ENCODE results near the gene LPIN2.

DNA sequence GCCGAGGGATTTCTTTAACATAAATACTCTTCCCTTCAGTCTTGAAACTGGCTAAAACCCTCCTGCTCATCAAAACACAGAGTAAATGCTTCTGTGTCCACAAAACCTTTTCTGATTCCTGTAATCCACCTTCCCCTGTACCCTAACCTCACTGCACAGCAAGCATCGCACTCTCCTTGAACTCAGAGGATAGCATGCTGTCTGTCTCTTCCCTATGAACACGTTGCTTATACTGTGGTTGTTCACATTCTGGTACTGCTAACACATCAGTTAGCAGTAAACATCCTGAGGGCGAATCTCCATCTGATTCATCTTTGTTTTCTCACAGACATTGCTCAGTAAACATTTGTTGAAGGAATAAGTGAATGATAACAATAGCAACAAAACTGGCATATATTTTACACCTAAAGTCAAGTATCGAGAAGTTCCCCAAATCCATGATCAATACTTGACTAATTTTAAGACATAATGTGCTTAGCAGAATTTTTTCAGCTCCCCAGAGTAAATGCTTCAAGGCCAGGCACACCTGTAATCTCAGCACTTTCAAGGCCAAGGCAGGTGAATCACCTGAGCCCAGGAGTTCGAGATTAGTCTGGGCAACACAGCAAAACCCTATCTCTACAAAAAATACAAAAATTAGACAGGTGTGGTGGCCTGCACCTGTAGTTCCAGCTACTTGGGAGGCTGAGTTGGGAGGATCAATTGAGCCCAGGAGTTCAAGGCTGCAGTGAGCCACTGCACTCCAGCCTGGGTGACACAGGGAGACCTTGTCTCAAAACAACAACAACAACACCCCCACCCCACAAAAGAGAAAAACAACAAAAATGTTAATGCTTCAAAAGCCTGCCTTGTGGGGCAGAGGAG lies 45.6 kb upstream of the LPIN2 start:
- TF ChIP-seq, protein P1, sequence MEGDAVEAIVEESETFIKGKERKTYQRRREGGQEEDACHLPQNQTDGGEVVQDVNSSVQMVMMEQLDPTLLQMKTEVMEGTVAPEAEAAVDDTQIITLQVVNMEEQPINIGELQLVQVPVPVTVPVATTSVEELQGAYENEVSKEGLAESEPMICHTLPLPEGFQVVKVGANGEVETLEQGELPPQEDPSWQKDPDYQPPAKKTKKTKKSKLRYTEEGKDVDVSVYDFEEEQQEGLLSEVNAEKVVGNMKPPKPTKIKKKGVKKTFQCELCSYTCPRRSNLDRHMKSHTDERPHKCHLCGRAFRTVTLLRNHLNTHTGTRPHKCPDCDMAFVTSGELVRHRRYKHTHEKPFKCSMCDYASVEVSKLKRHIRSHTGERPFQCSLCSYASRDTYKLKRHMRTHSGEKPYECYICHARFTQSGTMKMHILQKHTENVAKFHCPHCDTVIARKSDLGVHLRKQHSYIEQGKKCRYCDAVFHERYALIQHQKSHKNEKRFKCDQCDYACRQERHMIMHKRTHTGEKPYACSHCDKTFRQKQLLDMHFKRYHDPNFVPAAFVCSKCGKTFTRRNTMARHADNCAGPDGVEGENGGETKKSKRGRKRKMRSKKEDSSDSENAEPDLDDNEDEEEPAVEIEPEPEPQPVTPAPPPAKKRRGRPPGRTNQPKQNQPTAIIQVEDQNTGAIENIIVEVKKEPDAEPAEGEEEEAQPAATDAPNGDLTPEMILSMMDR (IDR thresholded peaks at IDR 0.05) = no peak
- TF ChIP-seq POLR2A (IDR thresholded peaks at IDR 0.05) = no peak
- no peak for TF ChIP-seq POLR2AphosphoS5 (IDR thresholded peaks at IDR 0.05)

Data from gastroesophageal sphincter (tissue), 3 donors.